UCSD-AML1 (cell line): Measurements from ENCODE around the gene RELT.
A peak's percentile ranks its signal among the peaks of the same experiment; 100 is the strongest.

Experiments used
- DNase-seq: peaks from one replicate; lab custom pipeline; 2025; ENCODE audit not compliant: unreplicated experiment; lab: John Stamatoyannopoulos, UW

The RELT gene, protein sequence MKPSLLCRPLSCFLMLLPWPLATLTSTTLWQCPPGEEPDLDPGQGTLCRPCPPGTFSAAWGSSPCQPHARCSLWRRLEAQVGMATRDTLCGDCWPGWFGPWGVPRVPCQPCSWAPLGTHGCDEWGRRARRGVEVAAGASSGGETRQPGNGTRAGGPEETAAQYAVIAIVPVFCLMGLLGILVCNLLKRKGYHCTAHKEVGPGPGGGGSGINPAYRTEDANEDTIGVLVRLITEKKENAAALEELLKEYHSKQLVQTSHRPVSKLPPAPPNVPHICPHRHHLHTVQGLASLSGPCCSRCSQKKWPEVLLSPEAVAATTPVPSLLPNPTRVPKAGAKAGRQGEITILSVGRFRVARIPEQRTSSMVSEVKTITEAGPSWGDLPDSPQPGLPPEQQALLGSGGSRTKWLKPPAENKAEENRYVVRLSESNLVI

DNA sequence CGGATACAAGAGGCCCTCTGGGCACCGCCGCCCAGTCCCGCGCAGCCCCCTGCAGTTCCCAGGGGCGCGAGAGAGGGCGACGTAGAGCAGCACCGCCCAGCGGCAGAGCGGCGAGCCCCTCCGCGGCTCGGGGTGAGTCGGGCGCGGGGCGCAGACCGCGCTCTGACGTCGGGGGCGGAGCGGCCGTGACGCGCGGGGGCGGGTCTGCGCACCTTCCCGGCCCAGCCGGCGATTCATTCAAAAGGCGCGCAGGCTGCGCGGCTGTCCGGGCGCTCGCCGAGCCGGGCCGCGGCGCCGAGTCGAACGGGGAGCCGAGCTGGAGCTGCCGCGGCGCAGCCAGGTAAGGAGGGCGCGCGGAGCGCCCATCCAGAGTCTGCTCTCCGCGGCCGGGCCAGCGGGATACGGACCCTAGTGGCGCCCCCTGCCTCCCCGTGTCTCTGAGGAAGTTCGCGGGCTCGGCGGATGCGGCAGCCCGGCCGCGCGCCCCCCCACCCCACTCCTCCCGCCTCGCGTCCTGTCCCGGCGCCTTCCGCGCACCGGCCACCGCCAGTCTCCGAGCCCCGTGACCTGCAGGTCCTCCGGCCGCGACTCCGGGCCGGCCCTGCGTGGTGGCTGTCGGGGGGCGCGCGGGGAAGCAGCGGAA, at the start of gene RELT:
TSS of gene RELT (plus strand) at position 240 of the 643 bp plus-strand sequence. CDS start 12,738 bp downstream, outside the sequence.
- peak; percentile 96 for DNase-seq

DNA sequence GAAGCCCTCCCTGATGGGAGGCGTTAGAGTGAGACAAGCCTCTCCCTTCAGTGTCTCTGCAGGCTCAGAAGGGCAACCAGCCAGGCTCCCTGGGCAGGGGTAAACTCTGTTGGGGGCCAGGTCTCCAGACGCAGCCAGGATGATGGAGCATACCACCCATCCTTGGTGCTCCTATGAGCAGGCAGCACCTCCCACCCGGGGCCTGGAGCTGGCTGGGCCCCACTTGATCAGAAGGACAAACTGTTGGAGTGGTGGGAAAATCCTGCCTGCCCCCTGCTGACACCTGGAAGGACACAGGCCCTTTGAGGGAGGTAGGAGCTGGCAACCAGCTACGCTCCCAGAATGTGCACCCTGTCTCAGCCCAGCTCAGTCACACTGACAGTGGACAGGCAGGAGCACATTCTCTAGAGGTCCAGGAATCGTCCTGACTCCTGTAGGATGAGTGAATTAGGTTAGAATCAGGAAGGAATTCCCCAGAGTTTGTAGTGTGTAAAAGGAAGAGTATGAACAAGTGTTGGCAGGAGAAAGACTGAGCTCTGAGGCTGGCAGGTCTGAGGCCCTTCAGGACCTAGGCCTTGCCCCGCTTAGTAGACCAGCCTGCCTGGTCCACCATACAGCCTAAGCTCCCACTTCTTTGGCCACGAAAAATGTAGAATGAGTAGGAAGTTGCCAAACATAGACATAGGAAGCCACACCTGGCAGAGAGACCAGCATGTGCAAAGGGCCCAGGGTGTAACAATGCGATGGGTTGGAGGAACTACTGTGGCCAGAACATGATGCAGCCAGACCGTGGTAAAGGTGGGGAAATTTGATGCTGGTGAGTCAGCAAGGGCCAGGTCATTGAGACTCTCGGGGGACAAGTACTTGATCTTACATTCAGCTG, 49.0 kb upstream of the RELT start:
- DNase-seq, result no peak

DNA sequence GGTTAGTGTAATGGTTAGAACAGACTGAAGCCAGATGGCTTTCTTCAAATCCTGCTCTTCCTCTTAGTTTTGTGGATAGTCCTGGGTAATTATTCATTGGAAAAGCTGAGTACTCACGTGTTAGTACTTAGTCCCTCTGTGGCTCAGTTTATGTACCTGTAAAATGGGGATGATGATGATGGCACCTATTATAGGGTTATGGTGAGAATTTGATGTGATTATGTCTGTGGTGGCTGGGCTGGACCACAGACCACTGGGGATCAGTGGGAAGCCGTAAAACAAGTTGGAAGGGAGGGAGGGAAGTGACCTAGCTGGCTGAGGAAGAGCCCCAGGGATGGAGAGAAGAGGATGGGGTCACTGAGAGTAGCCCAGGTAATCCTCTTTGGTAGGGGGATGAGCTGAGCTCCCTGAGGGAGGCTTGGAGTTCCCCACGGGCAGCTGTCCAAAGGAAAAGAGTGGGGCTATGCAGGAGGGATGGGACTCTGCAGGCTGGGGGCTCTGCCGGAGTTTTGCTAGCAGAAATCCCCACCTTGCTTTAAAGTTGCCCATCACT, 48.3 kb upstream of the RELT start:
- no peak for DNase-seq

DNA sequence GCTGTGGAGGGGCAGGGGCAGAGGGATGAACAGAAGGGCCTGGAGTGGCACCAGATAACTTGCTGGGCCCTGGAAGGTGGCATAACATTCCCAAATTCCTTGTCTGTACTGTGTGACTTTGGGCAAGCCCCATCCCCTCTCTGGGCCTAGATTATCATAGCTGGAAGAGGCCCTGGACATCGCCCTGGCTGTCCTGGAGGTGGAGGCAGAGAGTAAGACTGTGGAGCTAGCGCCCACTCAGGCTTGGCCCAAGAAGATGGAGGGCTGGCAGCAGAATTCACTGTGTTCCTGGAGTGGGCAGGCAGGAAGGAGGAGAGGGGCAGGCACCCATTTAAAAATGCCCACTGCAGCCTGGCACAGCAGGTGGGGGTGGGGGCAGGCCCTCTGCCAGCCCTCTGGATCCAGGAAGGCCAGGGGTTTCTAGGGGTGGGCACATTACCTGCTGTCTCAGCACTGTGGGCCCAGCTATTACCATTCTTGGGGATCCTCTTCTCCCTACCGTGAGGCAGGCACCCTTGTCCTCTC, 45.6 kb upstream of the RELT start:
- DNase-seq, result no peak

DNA sequence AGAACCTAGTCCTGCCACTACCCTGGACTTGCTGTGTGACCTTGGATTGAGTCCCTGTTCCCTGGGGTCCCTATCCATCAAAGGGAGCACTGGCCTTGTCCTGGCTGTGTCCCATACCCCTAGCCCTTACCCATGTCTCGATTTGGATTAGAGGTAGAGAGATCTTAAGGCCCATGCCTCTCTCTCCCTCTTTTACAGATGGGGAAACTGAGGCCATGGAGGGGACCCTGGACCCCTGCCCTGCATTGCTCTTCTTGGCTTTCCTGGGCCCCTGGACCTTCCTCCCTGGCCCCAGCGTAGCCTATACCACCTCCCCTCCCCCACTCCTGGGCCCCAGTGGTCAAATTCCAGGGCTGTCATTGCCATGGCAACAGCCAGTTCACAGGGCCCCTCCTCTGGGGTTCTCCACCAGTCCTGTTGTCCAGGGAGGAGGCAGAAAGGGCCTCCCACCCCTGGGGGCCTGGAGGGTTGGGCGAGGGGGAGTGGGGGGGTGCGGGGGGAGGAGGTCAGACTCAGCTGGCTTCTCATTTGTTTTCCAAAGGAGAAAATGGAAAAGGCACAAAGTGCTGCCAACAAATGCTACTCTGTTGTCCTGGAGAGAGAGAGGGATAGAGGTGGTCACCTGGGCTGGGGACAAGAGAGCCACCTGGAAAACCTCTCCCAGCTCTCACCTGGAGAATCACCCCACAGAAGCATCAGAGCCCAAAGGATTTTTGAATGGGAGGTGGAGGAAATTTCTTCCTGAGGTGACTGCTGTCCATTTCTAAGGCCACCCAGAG, 44.9 kb upstream of the RELT start:
- no peak for DNase-seq

DNA sequence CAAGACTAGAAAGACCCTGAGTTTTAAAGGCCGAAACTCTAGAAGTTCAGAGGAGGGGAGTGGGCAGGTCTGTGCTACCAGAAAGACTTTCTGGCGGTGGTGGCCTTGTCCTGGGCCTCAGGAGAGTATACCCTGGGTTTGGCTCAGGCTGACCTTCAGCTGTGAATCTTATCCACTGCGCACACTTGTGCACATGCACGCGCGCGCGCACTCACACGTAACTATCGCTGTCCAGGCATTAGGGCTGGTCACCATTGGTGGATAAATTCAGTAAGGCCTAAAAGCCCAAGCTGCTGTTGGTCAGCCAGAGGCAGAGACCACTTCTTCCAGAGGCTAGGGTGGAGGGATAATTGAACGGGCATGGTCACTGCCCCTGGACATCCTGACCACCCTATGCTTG, 43.0 kb upstream of the RELT start:
- no peak for DNase-seq

DNA sequence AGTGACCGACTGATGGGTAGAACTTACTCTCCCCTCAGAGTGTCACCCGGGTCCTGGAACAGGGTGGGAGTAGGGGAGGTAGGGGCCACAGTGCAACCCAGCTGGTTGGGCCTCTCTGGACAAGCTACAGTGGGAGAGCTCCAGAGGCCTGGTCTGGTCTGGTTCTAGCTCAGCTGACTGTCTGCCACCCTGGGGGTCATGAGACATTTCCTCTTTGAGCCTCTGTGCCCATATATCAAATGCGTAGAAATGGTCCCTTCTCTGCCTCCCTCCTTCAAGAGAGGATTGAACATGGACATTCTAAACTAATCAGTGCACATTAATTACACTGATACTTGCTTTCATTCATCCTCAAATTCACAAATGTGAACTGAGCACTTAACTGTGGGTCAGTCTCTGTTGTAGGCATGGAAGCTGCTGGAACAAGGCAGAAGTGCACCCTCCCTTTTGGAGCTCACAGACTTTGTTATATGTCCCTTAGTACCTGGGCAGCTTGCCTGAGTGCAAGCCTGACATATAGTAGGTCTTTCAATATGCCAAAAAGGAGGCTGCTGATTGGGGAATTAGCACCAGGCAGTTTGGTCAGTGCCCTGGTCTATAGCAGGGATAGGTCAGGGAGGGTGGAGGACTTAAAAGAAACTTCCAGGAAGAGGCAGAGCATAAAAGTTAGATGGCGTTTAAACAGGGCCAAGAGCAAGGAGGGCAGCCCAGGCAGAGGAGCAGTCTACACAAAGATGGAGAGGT, 42.4 kb upstream of the RELT start:
- no peak for DNase-seq

DNA sequence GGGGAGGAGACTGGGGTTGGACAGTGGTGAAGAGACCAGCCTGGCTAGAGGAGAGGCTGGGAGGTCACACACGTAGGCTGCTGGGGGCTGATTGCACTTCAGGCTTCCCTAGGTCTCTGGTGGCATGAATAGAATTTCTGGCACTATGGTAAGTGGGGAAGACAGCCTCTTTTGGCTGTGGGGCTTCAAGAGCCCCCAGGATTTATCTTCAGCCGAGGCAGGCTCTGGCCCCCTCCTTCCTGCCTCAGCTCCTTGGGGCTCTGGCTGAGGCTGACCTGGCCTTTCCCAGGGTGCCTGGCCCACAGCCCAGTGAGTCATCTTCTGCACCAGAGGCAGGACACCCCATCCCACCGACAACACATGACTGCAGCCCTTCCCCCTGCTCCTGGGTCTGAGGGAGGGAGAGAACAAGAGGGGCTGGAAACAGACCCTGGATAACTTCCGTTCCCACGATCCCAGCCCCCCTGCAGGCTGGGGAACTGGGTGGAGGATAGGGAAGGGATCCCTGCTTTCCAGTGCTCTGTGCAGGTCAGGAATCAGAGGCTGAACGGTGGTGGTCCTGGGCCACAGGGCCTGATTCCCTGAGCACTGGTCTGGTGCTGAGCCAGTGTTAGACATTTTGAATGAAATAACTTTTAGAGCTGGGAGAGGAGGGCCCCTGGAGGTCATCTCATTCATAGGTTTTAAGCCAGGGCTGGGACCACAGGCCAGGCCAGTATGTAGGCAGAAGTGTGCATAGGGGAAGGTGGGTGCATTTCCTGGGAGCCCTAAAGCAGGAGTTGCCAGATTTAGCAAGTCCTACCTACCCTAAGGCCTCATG, 41.6 kb upstream of the RELT start:
- no peak for DNase-seq

DNA sequence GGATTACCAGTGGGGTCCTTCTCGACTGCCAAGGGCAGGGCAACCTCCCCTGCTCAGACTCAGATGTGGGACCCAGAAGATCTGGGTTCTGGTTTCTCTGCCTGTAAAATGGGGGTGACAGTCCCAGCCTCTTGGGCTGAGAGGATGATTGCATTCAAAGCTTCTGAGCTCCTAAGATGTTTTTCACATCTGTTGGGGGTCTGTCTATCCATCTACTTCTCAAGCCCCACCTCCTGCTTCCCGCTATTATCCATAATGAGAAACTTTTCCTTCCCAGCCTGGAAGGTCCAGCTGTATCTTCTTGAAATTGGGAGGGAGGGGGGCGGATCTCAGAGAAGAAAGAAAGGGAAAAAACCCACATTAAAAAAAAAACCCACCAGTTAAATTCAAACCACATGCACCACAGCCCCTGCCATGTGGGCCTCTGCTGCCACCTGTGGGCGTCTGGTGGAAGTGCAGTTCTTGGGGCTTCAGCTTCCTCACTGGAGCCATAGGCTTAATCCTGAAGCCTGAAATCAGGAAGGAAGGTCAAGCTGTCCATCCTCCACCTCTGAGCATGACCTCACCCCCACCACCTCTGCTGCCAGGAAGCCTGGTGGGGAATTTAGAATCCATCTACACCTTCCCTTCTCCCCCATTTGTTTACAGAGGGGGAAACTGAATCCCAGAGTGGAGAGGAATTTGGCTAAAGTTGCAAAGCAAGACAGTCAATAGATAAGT, 40.8 kb upstream of the RELT start:
- DNase-seq, result peak; percentile 82

DNA sequence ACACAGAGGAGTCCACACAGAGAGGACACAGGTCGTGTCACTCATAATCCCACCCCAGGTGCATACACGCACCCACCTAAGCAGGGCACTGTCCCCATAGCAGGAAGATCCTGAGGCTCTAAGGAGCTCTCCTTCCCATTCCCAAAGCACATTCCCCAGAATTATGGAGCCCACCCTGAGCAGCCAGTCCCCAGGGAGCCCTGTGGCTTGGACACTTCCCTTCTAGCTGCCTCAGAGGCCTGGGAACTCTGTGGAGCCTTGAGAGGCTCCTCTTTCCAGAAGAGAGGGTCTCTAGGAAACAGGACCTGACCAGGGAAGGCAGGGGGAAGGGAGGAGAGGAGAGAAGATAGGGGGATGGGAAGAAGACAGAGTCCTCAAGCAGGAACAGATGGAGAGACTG, 38.4 kb upstream of the RELT start:
- DNase-seq, result no peak

DNA sequence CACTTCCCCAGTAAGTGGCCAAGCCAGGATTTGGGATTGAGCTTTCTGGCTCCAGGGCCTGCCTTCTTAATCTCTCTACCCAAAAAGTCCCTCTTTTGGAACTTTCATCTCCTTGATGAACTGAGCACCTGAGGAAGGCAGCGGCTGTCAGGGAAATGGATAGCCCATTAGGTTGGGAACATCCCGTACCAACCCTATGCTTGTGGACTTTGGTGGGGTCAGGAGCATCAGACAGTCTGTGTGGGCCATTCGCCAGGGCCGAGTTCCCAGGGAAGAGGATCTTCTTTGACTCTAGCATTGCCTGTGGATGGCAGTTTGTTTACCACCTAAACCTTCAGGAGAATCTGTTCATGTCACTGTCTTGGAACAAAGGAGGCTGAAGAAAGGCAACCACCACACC, 37.9 kb upstream of the RELT start:
- DNase-seq, result no peak

DNA sequence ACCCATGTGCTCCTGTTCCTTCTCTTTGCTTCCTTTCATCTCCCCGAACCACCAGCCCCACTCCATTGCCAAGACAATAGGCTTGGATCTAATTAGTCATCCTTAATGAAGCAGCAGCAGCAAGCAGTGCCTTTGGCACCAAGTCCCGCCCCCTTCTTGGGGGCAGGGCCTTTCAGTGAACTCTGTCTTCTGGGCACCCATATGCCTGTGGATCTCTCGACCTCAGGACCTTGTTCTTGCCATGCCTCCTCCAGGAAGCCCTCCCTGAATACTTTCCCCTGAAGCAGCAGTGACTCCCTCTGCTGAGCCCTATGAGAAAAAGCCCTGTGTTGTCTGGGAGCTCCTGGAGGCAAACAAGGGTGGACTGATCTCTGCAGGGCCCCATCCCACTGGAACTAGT, 36.0 kb upstream of the RELT start:
- DNase-seq, result no peak

DNA sequence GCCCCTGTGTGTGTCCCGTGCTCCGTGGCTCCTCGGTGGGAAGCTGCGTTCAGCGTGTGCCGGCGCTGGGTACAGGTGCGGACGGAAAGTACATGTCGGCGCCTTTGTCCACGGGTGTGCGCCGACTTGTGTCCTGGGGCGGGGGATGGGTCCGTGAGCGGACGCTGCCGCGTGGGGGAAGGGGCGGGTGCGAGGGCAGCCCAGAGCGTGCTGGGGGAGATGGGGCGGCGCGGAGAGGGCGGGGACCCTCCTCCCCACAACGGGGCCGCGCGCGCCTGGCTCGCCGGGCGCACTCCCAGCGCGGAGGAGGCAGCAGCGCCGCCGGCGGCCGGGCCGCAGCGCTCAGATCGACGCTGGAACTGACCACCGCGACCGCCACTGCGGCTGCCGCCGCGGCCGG, 33.6 kb upstream of the RELT start:
- DNase-seq, result no peak

DNA sequence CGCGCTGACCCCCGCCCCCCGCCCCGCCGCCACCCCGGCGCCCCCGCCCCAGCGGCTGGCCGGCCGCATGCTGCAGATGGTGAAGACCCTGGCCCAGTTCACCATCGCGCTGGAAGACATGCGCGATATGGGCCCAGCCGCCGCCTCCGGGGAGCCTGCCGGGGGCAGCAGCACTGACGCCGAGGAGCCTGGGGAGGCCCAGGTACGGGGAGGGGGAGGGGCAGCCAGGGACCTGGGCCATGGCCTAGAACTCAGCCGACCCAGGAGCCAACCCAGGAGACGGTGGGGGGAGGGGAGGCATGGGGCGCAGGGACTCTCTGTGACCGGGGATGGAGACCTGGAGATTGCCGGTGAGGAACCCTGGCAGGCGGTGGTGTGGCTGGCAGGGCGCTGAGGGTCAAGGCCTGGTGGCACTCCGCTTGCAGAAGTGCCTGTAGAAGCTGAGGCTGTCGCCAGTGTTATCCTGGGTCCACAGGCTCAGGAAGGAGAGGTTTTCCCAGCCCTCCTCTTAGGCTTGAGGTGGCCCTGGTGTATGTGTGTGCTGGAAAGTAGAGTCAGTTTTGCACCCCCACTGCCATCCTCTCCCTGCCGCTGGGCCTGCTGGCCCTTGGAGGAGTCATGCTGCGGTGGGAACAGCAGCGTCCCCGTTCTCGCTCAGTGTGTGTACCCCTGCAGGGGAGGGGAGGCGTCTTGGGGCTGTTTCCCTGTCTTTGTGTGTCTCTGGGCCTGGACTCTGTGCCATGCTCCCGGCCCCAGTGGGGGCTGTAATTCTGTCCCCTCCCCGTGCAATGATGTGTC, 32.9 kb upstream of the RELT start:
- DNase-seq, result no peak

DNA sequence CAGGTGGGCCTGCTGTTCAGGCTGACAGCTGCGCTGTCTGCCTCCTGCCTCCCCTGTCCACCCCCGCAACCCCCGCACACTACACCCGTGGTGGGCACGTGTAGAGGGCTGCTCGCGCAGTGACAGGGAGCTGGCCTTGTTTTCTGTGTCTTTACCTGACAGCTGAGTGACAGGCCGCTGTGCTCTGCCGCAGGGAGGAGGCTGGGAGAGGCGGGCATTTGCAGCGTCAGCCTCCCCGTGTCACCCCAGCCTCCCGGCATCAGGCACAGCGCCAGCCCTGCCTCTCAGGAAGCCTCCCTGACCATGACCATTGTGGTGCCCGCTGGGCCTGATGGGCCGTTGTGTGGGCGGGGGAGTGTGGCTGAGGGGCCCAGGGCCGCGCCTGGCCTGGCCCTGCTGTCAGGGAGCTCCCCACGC, 32.0 kb upstream of the RELT start:
- no peak for DNase-seq

DNA sequence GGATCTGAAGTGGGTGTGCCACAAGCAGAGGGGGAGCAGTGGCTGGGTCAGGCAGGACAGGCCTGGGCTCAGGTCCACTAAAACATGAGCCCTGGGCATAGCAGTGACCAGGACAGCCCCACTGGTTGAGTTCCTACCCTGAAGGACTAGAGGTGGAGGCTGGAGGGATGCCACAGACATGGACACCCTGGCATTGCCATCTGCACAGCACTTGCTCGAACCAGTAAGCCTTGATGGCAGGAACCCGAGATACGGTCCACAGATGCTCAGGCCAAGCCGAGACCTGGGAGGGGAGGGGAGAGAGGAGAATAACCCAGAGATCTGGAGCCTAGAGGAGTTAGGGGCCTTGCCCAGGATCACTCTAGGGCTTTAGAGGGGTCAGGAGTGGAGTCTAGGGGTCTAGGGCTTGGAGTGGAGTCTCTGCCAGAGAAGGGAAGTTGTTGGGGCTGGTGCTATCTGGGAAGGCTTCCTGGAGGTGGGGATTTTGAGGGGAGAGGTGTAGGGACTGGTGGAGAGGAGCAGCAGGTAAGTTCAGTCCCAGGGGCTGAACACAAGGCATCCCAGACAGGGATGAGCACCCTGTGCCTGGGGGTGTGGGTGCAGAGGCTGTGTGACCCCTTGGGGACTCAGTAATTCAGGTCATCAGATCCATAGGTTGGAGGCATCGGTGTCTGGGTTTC, 30.6 kb upstream of the RELT start:
- DNase-seq, result no peak
